Vagina (tissue), 2 donors: Measurements from ENCODE around the gene ADARB1.

Experiments used
- CTCF ChIP-seq, 3 experiments: fragments of 450-650 bp in 2 of 3; fragments of 200-600 bp in 1 of 3; sonication (generic) in 1 of 3; IDR thresholded peaks; one replicate each; pipeline ENCODE4 v1.5.1; 2017 to 2019; ENCODE audit warnings: antibody characterized with exemption in 3 of 3, mild to moderate bottlenecking in 2 of 3, moderate library complexity in 2 of 3
- POLR2A ChIP-seq, 2 donors: fragments of 450-650 bp; IDR thresholded peaks; one replicate each; pipeline ENCODE4 v1.6.1; 2017; ENCODE audit warnings: antibody characterized with exemption in 2 of 2, mild to moderate bottlenecking in 2 of 2, moderate library complexity in 2 of 2
- POLR2AphosphoS5 ChIP-seq, 2 donors: sonication (generic); formaldehyde crosslinking; IDR thresholded peaks; one replicate each; pipeline ENCODE4 v1.9.0; 2017; ENCODE audit warnings: antibody characterized with exemption in 2 of 2, mild to moderate bottlenecking in 2 of 2, low read depth in 1 of 2; ENCODE audit not compliant: insufficient read depth in 1 of 2

GRCh38 chr21:45073301-45074047 is 906 bp upstream of the ADARB1 start:
- TF ChIP-seq CTCF (IDR thresholded peaks at IDR 0.05) (no peak), POLR2A (IDR thresholded peaks at IDR 0.05) (no peak), POLR2AphosphoS5 (IDR thresholded peaks at IDR 0.05; ENCODE audit: insufficient read depth in 1 of 2, low read depth in 1 of 2) (no peak)
